ENCODE results near the gene FMNL2.
A peak's percentile ranks its signal among the peaks of the same experiment; 100 is the strongest.

FMNL2 gene

GRCh38 chr2:152425765-152426727 lies 91.1 kb downstream of the FMNL2 start:
- DNase-seq (ENCODE audit: low spot score): no peak

GRCh38 chr2:152426801-152427200 lies 91.8 kb downstream of the FMNL2 start:
- DNase-seq (ENCODE audit: low spot score): peak; percentile 22

GRCh38 chr2:152427902-152428301 lies 92.9 kb downstream of the FMNL2 start:
- no peak for DNase-seq (ENCODE audit: low spot score)

- DNase-seq (ENCODE audit: low spot score): no peak
Observed at GRCh38 chr2:152428800-152429582, 94.0 kb downstream of the FMNL2 start.

GRCh38 chr2:152430876-152431275 lies 95.9 kb downstream of the FMNL2 start:
- no peak for DNase-seq (ENCODE audit: low spot score)

- DNase-seq (ENCODE audit: low spot score): no peak
Observed at GRCh38 chr2:152431370-152432098, 96.6 kb downstream of the FMNL2 start.

GRCh38 chr2:152432206-152432653 lies 97.3 kb downstream of the FMNL2 start:
- DNase-seq (ENCODE audit: low spot score): no peak

- no peak for DNase-seq (ENCODE audit: low spot score)
Observed at GRCh38 chr2:152432765-152433164, 97.8 kb downstream of the FMNL2 start.

GRCh38 chr2:152433289-152433688 lies 98.3 kb downstream of the FMNL2 start:
- DNase-seq (ENCODE audit: low spot score): no peak

- DNase-seq (ENCODE audit: low spot score): no peak
Observed at GRCh38 chr2:152433791-152434190, 98.8 kb downstream of the FMNL2 start.

GRCh38 chr2:152434395-152435182 lies 99.6 kb downstream of the FMNL2 start:
- DNase-seq (ENCODE audit: low spot score): no peak

GRCh38 chr2:152436148-152436547 lies 101.2 kb downstream of the FMNL2 start:
- DNase-seq (ENCODE audit: low spot score): no peak

GRCh38 chr2:152437276-152438108 lies 102.5 kb downstream of the FMNL2 start:
- DNase-seq (ENCODE audit: low spot score): no peak

- DNase-seq (ENCODE audit: low spot score): no peak
Observed at GRCh38 chr2:152440049-152440448, 105.1 kb downstream of the FMNL2 start.

GRCh38 chr2:152440460-152440859 lies 105.5 kb downstream of the FMNL2 start:
- DNase-seq (ENCODE audit: low spot score): no peak

- no peak for DNase-seq (ENCODE audit: low spot score)
Observed at GRCh38 chr2:152441961-152442360, 107.0 kb downstream of the FMNL2 start.

GRCh38 chr2:152443771-152444170 lies 108.8 kb downstream of the FMNL2 start:
- no peak for DNase-seq (ENCODE audit: low spot score)

- no peak for DNase-seq (ENCODE audit: low spot score)
Observed at GRCh38 chr2:152444448-152444847, 109.5 kb downstream of the FMNL2 start.

- DNase-seq (ENCODE audit: low spot score): no peak
Observed at GRCh38 chr2:152445375-152445774, 110.4 kb downstream of the FMNL2 start.

- peak; percentile 9 for DNase-seq (ENCODE audit: low spot score)
Observed at GRCh38 chr2:152445791-152446201, 110.8 kb downstream of the FMNL2 start.

All from RKO (cell line).